CD4-positive, CD25-positive, alpha-beta regulatory T cell (primary cell): ENCODE results near the gene TMEM131. TPM values are rescaled to one million over a fixed set of nuclear protein-coding genes. Genes with fewer than 3 reads are reported as not detected.

ENCODE experiments used
- ATAC-seq, 2 donors: fragments of 150-1000 bp; cut with Tn5 transposase; one replicate each; pipeline ENCODE4 v1.10.0; 2021; ENCODE audit warnings: low read depth in 2 of 2, moderate number of reproducible peaks in 2 of 2, moderate library complexity in 1 of 2
- DNase-seq, 3 donors: peaks; one replicate each; pipeline versions ENCODE4 v3.0.0 to v3.0.0-alpha.2; 2012 to 2022; ENCODE audit warnings: mixed read lengths in 1 of 3
- H3K27ac ChIP-seq: one replicate; pipeline ENCODE4 v1.7.0; 2013; ENCODE audit warnings: mild to moderate bottlenecking, low read length; ENCODE audit not compliant: insufficient read depth, poor library complexity, severe bottlenecking
- H3K27me3 ChIP-seq: one replicate; pipeline ENCODE4 v1.7.0; 2013; ENCODE audit warnings: low read length; ENCODE audit not compliant: control insufficient read depth, insufficient read depth
- H3K36me3 ChIP-seq: one replicate; pipeline ENCODE4 v1.7.0; 2013; ENCODE audit warnings: mild to moderate bottlenecking, low read length, moderate library complexity; ENCODE audit not compliant: control insufficient read depth, insufficient read depth
- H3K4me1 ChIP-seq: 2 replicates; pipeline ENCODE4 v1.7.0; 2013; ENCODE audit warnings: mild to moderate bottlenecking, low read length; ENCODE audit not compliant: insufficient read depth, control insufficient read depth, poor library complexity, severe bottlenecking
- H3K4me3 ChIP-seq: one replicate; pipeline ENCODE4 v1.7.0; 2013; ENCODE audit warnings: low read depth, mild to moderate bottlenecking, low read length, moderate library complexity
- H3K9me3 ChIP-seq, 2 experiments: 1 replicate in 1 of 2; 2 replicates in 1 of 2; pipeline ENCODE4 v1.7.0; 2013; ENCODE audit warnings: low read length in 2 of 2, mild to moderate bottlenecking in 1 of 2, moderate library complexity in 1 of 2; ENCODE audit not compliant: control insufficient read depth in 2 of 2
- H3K27ac Mint-ChIP-seq, 3 donors: one replicate each; pipeline ENCODE4 v1.8.0; 2020 to 2022; ENCODE audit warnings: mild to moderate bottlenecking in 3 of 3, mixed read lengths in 3 of 3, moderate library complexity in 2 of 3
- H3K27me3 Mint-ChIP-seq: one replicate; pipeline ENCODE4 v1.8.0; 2022; ENCODE audit warnings: mild to moderate bottlenecking, mixed read lengths
- H3K36me3 Mint-ChIP-seq: one replicate; pipeline ENCODE4 v1.8.0; 2020; ENCODE audit warnings: mixed read lengths
- H3K4me1 Mint-ChIP-seq, 4 donors: one replicate each; pipeline ENCODE4 v1.8.0; 2020 to 2022; ENCODE audit warnings: mixed read lengths in 4 of 4, mild to moderate bottlenecking in 1 of 4
- H3K4me3 Mint-ChIP-seq, 4 donors: one replicate each; pipeline ENCODE4 v1.8.0; 2020 to 2022; ENCODE audit warnings: mild to moderate bottlenecking in 4 of 4, mixed read lengths in 4 of 4, moderate library complexity in 3 of 4
- H3K9me3 Mint-ChIP-seq, 7 donors: one replicate each; pipeline ENCODE4 v1.8.0; 2020 to 2022; ENCODE audit warnings: mixed read lengths in 7 of 7, mild to moderate bottlenecking in 3 of 7, moderate library complexity in 2 of 7
- polyA plus RNA-seq, 4 donors: library from polyadenylated mRNA; unstranded; fragments of 300-500 nt; fragmentation: Illumina TruSeq; gene quantifications; one replicate each; pipeline ENCODE4 v1.2.3, GENCODE V29; 2021
- total RNA-seq: library from RNA; stranded (reverse); gene quantifications from one replicate; pipeline ENCODE4 v1.2.3, GENCODE V29; 2022

The TMEM131 gene
- total and polyA plus RNA-seq, 5 donors from 2014 or later = 6.7 to 34.1 (median 8.0) TPM

- peak overlapping the region; percentile 91 for H3K4me3 ChIP-seq
- no peaks in the 10 kb centered on the region for H3K9me3 ChIP-seq
- H3K36me3 ChIP-seq = no peaks in the 10 kb centered on the region
- H3K4me1 Mint-ChIP-seq = peaks cover 36 to 55% (median 40%) of the 10 kb centered on the region in 4 donors
- DNase-seq = no peak
- no peaks in the 10 kb centered on the region for H3K36me3 Mint-ChIP-seq
- H3K4me1 ChIP-seq = peaks cover 35% of the 10 kb centered on the region
- H3K27me3 Mint-ChIP-seq = peaks cover 4% of the 10 kb centered on the region
- H3K27ac Mint-ChIP-seq = peak overlapping the region; percentile 91 to 99 (median 95)
- no peak for ATAC-seq
- H3K9me3 Mint-ChIP-seq = no peaks in the 10 kb centered on the region
- H3K27me3 ChIP-seq = no peaks in the 10 kb centered on the region
- no peak overlapping the region for H3K27ac ChIP-seq
- H3K4me3 Mint-ChIP-seq = peak overlapping the region; percentile 95 to 99 (median 98)
These were observed 1.3 kb downstream of the TMEM131 start for GRCh38 chr2:97994476-97994875.

- no peaks in the 10 kb centered on the region for H3K36me3 Mint-ChIP-seq
- Histone ChIP-seq H3K4me3 (peak overlapping the region; percentile 91), H3K4me1 (peaks cover 35% of the 10 kb centered on the region), H3K36me3 (no peaks in the 10 kb centered on the region), H3K27ac (no peak overlapping the region), H3K27me3 (no peaks in the 10 kb centered on the region), H3K9me3 (no peaks in the 10 kb centered on the region)
- H3K27me3 Mint-ChIP-seq = no peaks in the 10 kb centered on the region
- H3K4me3 Mint-ChIP-seq = peak overlapping the region; percentile 95 to 99 (median 98)
- DNase-seq (no peak), ATAC-seq (no peak)
- H3K27ac Mint-ChIP-seq = peak overlapping the region in 1 of 3 donors; percentile 91
- no peaks in the 10 kb centered on the region for H3K9me3 Mint-ChIP-seq
- H3K4me1 Mint-ChIP-seq = peaks cover 36 to 58% (median 41%) of the 10 kb centered on the region in 4 donors
These were observed 1.8 kb downstream of the TMEM131 start for GRCh38 chr2:97993926-97994325.

- H3K36me3 ChIP-seq = no peaks in the 10 kb centered on the region
- Mint-ChIP-seq H3K4me1 (peaks cover 36 to 64% (median 48%) of the 10 kb centered on the region in 4 donors), H3K4me3 (peak overlapping the region; percentile 49 to 99 (median 96)), H3K9me3 (peaks cover 0 to 7% (median 2%) of the 10 kb centered on the region in 7 donors), H3K27ac (peak overlapping the region in 1 of 3 donors; percentile 91), H3K36me3 (no peaks in the 10 kb centered on the region), H3K27me3 (no peaks in the 10 kb centered on the region)
- H3K27me3 ChIP-seq = no peaks in the 10 kb centered on the region
- no peak overlapping the region for H3K27ac ChIP-seq
- H3K4me3 ChIP-seq = peak overlapping the region; percentile 91
- DNase-seq (no peak), ATAC-seq (no peak)
- H3K4me1 ChIP-seq = peaks cover 35% of the 10 kb centered on the region
- no peaks in the 10 kb centered on the region for H3K9me3 ChIP-seq
These were observed 2.6 kb downstream of the TMEM131 start for GRCh38 chr2:97992836-97993825.

GRCh38 chr2:97991081-97991856 is 4.5 kb downstream of the TMEM131 start:
- H3K4me1 ChIP-seq = peaks cover 32% of the 10 kb centered on the region
- H3K27ac Mint-ChIP-seq = peak overlapping the region in 2 of 3 donors; percentile 53 to 97
- H3K9me3 Mint-ChIP-seq = peaks cover 0 to 7% (median 2%) of the 10 kb centered on the region in 7 donors
- no peak overlapping the region for H3K27ac ChIP-seq
- peak overlapping the region; percentile 10 for H3K4me3 ChIP-seq
- ATAC-seq (no peak), DNase-seq (no peak)
- peaks cover 7% of the 10 kb centered on the region for H3K36me3 Mint-ChIP-seq
- peaks cover 41 to 78% (median 58%) of the 10 kb centered on the region in 4 donors for H3K4me1 Mint-ChIP-seq
- H3K36me3 ChIP-seq = no peaks in the 10 kb centered on the region
- H3K9me3 ChIP-seq = no peaks in the 10 kb centered on the region
- H3K4me3 Mint-ChIP-seq = peak overlapping the region in 3 of 4 donors; percentile 25 to 54 (median 30)
- H3K27me3 ChIP-seq = no peaks in the 10 kb centered on the region
- H3K27me3 Mint-ChIP-seq = no peaks in the 10 kb centered on the region

GRCh38 chr2:97988722-97989121 is 7.0 kb downstream of the TMEM131 start:
- H3K27me3 Mint-ChIP-seq = no peaks in the 10 kb centered on the region
- Histone ChIP-seq H3K4me3 (no peak overlapping the region), H3K27me3 (no peaks in the 10 kb centered on the region), H3K4me1 (peaks cover 17% of the 10 kb centered on the region), H3K27ac (no peak overlapping the region), H3K9me3 (no peaks in the 10 kb centered on the region), H3K36me3 (no peaks in the 10 kb centered on the region)
- H3K27ac Mint-ChIP-seq = no peak overlapping the region
- peaks cover 10% of the 10 kb centered on the region for H3K36me3 Mint-ChIP-seq
- H3K9me3 Mint-ChIP-seq = peaks cover 0 to 7% (median 3%) of the 10 kb centered on the region in 7 donors
- peak overlapping the region in 1 of 4 donors; percentile 52 for H3K4me3 Mint-ChIP-seq
- DNase-seq (no peak), ATAC-seq (no peak)
- peaks cover 42 to 69% (median 53%) of the 10 kb centered on the region in 4 donors for H3K4me1 Mint-ChIP-seq

GRCh38 chr2:97985998-97986397 is 9.8 kb downstream of the TMEM131 start:
- peaks cover 2% of the 10 kb centered on the region for H3K36me3 ChIP-seq
- Mint-ChIP-seq H3K27me3 (no peaks in the 10 kb centered on the region), H3K4me1 (peaks cover 21 to 56% (median 47%) of the 10 kb centered on the region in 4 donors), H3K36me3 (peaks cover 20% of the 10 kb centered on the region), H3K27ac (no peak overlapping the region), H3K9me3 (peaks cover 0 to 7% (median 3%) of the 10 kb centered on the region in 7 donors), H3K4me3 (no peak overlapping the region)
- no peak overlapping the region for H3K27ac ChIP-seq
- no peaks in the 10 kb centered on the region for H3K27me3 ChIP-seq
- DNase-seq (no peak), ATAC-seq (no peak)
- H3K4me3 ChIP-seq = no peak overlapping the region
- no peaks in the 10 kb centered on the region for H3K4me1 ChIP-seq
- no peaks in the 10 kb centered on the region for H3K9me3 ChIP-seq

- no peaks in the 10 kb centered on the region for H3K27me3 ChIP-seq
- H3K27ac ChIP-seq = no peak overlapping the region
- no peak overlapping the region for H3K4me3 Mint-ChIP-seq
- ATAC-seq (no peak), DNase-seq (no peak)
- peaks cover 4% of the 10 kb centered on the region for H3K4me1 ChIP-seq
- H3K9me3 Mint-ChIP-seq = peaks cover 0 to 13% (median 5%) of the 10 kb centered on the region in 7 donors
- peaks cover 2% of the 10 kb centered on the region for H3K36me3 ChIP-seq
- peaks cover 24 to 60% (median 46%) of the 10 kb centered on the region in 4 donors for H3K4me1 Mint-ChIP-seq
- H3K4me3 ChIP-seq = no peak overlapping the region
- H3K27me3 Mint-ChIP-seq = no peaks in the 10 kb centered on the region
- H3K27ac Mint-ChIP-seq = peak overlapping the region in 1 of 3 donors; percentile 24
- peaks cover 28% of the 10 kb centered on the region for H3K36me3 Mint-ChIP-seq
- peaks cover 3 to 9% of the 10 kb centered on the region in 2 experiments for H3K9me3 ChIP-seq
These were observed 12.1 kb downstream of the TMEM131 start for GRCh38 chr2:97983698-97984097.
